HG03442 (cell line): ENCODE results near the gene CNTN2.

Source experiments
- ATAC-seq: cut with Tn5 transposase; IDR thresholded peaks from one replicate; pipeline ENCODE4 v1.9.1; 2021; ENCODE audit warnings: mild to moderate bottlenecking, moderate library complexity; ENCODE audit not compliant: unreplicated experiment

Gene CNTN2

GRCh38 chr1:205020466-205020865 is 22.5 kb upstream of the CNTN2 start:
- no peak for ATAC-seq

DNA sequence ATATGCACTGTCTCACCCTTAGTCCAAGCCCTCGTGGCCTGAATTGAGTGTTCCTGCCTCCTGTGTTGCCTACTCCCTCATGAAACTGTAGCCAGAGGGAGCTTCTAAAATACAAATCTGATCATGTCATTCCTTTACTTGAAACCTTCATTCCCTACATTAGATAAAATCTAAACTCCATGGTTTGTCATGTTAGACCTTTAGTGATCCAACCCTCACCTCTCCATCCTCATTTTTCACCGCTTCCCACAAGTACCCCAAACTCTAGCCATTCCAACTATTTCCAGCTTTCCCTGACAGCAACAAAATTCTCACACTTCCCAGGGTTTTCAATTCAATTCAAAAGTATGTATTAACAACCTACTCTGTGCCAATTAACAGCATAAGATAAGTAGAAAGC is 18.3 kb upstream of the CNTN2 start:
- ATAC-seq = no peak

DNA sequence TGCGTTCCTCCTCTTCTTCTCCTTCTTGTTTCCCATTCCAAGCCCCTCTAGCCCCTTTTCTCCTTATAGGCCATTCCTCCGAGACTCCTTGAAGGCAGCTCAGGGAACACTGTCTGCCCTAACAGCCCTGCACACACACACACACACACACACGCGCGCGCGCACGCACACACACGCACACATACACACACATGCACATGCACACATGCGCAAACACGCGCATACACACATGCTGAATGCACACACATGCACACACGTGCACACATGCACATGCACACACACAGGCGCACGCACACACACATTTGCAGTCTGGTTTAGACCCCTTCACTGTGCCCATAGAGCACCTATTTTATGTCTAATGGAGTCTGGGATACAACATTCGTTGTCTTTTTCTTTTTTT is 17.8 kb upstream of the CNTN2 start:
- no peak for ATAC-seq

- no peak for ATAC-seq
These were observed 16.8 kb upstream of the CNTN2 start for GRCh38 chr1:205026181-205026580.

DNA sequence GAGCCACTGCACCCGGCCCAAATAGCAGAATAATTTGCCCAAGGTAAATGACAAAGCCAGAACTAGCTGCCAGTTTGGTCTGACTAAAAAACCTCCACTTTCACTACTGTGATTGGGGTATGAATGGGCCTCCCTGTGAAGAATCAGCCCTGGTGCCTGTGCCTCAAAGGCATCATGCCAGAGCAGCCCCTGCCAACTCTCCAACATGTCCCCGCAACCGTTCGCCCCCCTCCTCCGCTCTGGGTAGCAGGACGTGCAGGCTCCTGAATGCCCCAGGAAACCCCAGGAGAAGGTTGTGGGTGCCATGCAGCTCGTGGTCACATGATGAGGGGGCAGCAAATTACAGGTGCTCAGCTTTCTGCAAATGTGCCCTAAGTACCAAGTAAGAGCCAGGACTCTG is 14.6 kb upstream of the CNTN2 start:
- no peak for ATAC-seq

DNA sequence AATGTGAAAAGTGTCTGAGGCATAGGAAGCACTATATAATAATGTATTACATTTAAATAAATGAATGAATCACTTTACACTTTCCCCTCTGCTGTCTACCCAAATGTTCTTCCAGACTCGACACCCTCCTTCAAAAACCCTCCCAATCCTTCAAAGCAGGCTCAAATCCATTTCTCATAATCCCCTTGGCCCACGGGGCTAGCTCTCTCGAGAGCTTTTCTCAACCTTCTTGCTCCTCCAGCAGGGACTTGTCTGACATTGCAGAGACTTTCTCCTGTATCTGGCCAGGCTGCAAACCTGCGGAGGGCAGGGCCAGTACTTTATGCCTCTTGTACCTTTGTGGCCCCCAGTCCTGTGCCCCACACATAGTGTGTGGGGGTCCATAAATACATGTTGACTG is 14.1 kb upstream of the CNTN2 start:
- ATAC-seq = no peak

- no peak for ATAC-seq
These were observed 12.8 kb upstream of the CNTN2 start for GRCh38 chr1:205030241-205030640.

GRCh38 chr1:205030896-205031295 is 12.1 kb upstream of the CNTN2 start:
- ATAC-seq = no peak

- no peak for ATAC-seq
These were observed 10.5 kb upstream of the CNTN2 start for GRCh38 chr1:205032508-205032907.

- ATAC-seq = no peak
These were observed 5.5 kb upstream of the CNTN2 start for GRCh38 chr1:205037539-205037938.

- no peak for ATAC-seq
These were observed 4.8 kb upstream of the CNTN2 start for GRCh38 chr1:205038132-205038786.

DNA sequence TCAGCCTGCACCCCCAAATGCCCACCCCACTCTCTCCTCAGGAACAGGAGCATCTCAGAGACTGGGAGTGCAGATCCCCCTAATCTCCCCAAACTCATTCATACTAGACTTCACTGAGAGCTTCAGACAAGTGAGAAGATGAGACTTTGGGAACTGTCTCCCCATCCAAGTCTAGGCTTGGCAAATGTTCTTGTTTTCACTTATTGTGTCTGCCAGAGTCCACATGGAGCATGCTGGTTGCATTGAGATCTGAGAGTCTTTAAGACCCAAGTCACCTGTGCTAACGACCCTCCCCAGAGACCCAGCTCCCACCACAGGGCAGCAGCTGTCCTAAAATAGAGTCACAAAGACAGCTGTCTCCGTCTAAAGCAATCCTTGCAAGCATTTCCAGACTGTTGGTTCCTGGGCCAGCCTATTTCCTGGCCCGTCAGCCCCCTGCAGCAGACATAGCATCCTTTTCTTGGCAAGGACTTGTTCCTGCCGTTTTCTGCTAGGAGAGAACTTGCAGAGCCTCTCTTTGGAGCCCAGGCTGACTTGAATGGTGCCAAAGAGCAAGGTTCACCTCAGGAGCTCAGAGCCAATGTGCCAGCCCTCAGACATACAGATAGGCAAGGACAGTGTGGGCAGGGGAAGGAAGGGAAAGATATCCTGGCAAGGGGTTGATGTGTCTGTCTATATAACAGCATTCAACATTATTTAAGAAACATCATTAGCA is 1.9 kb upstream of the CNTN2 start:
- no peak for ATAC-seq

DNA sequence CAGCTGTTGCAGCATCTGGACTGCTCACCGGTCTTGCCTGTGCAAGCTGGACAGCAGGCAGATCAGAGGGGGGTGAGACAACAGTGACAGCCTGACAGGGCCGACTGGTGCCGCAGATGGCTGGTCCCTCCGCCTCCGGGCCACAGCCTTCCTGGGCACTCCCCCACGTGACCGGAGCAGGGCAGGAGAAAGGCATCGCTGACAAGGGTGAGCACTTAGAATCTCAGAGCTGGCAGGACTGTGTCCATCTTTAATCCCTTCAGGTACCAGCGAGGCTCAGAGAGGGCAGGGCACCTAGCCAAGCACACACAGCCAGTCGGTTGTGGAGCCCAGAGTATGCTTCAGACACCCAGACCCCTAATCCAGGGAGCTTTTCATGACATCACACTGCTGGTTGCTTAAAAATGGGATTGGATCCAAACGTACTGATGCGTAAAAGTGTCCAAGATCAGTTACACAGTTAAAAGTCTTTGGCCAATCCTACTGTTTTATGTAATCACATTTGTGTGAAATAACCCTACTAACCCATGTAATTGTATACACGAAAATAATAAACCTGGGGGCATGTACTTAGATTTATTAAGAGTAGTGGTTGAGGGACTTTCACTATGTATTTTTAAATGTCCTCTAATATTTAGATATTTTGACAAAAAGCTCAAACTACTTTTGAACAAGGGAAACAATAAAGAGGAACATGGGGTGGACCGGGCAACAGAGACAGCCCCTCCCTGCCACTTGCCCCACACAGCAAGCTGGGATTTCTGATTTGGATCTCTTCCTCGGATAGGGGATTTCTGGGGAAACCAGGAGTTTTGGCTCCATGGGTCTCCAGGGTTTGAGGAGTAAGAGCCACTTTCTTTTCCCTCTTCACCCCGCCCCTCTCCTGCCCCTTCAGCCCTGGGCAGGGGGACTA is 758 bp upstream of the CNTN2 start:
- no peak for ATAC-seq

DNA sequence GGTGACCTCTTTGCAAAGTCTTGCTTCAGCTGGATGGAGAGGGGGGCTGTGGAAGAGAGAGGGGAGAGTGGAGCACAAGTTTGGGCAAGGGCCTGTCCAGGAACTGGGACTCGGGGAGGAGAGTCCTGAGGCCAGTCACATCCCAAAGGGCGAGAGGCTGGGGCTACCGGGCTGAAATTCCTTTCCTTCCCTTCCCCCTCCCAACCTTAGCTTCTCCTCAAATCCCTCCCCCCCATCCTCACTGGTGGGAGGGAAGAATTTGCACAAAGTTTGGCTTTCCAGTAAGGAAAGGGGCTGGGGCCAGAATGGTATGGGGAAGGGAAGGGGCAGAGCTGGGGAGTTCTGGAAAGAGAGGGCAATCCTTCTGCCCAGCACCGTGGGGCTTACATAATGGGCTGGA is 854 bp downstream of the CNTN2 start:
- no peak for ATAC-seq

DNA sequence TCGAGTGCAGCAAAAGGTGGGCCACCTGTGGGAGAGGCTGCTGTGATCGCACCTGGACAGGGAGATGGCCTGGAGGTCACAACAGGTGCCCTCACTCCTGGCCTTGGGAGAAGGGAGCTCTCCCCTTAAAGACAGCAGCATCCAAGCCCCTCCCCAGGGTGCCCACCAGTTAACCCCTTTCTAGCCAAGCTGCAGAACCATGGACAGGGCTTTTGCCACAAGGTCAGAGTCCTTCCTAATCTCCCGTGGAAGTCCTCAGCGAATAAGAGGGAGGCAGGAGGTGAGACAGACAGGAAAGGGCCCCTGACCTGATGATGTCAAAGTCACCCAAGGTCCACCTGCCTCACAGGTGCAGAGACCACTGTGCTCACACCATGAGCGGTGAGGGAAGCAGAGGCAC is 1.7 kb downstream of the CNTN2 start:
- no peak for ATAC-seq

DNA sequence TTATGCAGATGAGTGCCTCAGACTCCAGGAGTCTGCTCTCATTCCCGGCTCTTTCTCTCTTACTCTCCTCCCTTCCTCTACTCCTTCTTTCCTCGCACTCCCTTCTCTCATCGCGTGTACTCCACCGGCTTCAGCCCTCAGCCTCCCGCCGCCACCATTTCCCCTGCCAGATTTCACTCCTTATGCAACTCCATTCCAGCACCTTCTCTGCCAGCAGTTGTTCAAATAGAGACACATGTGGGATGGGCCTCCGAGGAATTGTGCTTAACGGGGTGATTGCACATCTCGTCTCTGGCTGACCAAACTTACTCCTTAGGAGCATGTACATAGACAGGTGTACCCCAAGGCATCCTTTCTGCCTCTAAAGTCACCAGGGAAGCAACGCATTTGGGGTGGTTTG is 2.1 kb downstream of the CNTN2 start:
- no peak for ATAC-seq

GRCh38 chr1:205046870-205047269 is 3.9 kb downstream of the CNTN2 start:
- no peak for ATAC-seq

DNA sequence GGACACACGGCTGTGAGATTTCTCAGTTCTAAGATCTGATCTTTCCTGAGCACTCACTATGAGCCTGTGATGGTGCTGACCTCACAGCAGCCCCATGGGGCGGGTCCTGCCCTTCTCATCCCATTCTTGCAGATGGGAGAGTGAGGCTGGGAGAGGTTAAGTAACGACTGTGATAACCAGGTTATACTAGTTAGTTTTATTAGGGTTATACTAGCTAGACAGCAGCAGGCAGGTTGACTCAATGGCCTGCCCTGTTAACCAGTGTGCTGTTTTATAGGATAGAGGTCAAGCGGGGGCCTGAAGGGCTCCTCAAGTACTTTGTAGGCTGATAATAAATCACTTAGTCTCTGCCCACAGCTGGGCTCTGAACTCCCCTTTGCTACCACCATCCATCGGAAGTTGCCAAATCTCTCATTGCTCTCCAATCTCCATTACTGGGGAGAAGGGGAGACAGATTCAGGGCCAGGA is 4.8 kb downstream of the CNTN2 start:
- no peak for ATAC-seq

DNA sequence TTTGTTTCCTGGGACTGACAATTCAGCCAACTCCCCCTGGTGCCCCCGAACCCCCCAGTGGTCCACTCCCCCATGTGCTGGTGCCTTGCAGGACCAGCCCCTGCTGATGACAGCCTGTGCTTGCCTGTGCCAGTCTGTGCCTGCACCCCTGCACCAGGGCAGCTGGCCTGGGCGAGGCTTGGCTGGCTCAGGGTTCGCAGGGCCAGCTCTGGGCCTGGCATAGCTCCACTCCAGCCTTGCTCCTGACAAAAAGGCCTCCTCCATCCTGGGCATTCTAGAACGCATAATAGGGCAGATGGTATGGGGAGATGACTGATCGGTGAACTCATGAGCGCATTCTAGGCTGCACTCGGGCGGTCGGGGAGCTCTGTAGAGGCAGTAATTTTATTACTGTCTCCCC is 5.4 kb downstream of the CNTN2 start:
- ATAC-seq = no peak

DNA sequence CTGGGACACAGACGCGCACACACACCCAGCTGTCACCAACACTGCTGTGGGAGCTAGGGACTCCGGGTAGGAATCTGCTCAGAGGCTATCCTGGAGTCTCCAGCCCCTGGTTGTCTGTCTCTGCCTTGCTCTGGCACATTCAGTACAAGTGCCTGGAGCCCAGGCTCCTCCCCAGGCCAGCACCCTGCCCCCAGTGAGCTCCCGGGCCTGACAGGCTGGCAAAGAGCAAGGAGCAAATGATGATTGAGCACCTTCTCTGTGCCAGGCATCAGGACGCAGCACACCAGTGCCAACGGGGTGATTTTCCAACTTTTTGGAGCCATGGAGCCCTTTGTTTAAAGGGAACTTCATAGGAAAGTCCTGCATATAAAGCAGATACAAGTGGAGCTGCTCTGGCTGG is 6.5 kb downstream of the CNTN2 start:
- no peak for ATAC-seq

GRCh38 chr1:205052690-205053089 is 9.7 kb downstream of the CNTN2 start:
- no peak for ATAC-seq

DNA sequence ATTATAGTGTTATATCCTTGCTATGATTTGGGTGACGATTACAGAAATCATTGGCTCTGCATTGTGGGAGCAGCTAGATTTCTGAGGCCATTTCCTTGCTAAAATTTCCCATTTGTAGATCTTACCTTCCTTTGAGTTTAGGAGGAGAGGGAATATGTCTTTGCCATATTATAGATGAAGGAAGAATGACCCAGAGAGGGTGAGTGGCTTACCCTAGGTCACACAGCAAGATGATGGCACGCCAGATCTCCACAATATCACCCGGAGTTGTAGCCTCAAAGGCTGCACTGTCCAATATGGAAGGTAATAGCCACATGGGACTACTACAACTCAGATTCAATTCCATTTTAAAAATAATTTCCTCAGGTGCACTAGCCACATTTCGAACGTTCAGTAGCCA is 10.3 kb downstream of the CNTN2 start:
- ATAC-seq = no peak
